GM12878 (cell line): ENCODE data around the gene RALGPS1.

Experiments
- MYB ChIP-seq: fragments of 150-350 bp; IDR thresholded peaks from 2 replicates; pipeline ENCODE4 v1.6.1; 2014; ENCODE audit warnings: mild to moderate bottlenecking, low read depth, low read length, borderline replicate concordance
- NFYB ChIP-seq: IDR thresholded peaks from 2 replicates; pipeline ENCODE4 v1.6.1; 2011; ENCODE audit warnings: low read depth, mild to moderate bottlenecking, low read length, improper control_type of control experiment, moderate library complexity; ENCODE audit not compliant: insufficient read depth
- POLR2AphosphoS5 ChIP-seq: IDR thresholded peaks from 2 replicates; pipeline ENCODE4 v1.6.1; 2011; ENCODE audit warnings: mild to moderate bottlenecking, low read length, inconsistent platforms
- RAD21 ChIP-seq: IDR thresholded peaks from 2 replicates; pipeline ENCODE4 v1.6.1; 2011; ENCODE audit warnings: mild to moderate bottlenecking, low read depth, low read length, moderate library complexity; ENCODE audit not compliant: insufficient read depth
- SIN3A ChIP-seq: IDR thresholded peaks from 2 replicates; pipeline ENCODE4 v1.6.1; 2012; ENCODE audit warnings: low read depth, low read length, improper control_type of control experiment
- SRF ChIP-seq, 2 experiments: IDR thresholded peaks; 2 replicates each; pipeline ENCODE4 v1.6.1; 2011; ENCODE audit warnings: low read depth in 2 of 2, low read length in 2 of 2, mild to moderate bottlenecking in 1 of 2, moderate library complexity in 1 of 2
- TF ChIP-seq, protein P1 (sequence below): fragments of 450-650 bp; IDR thresholded peaks from 2 replicates; pipeline ENCODE4 v1.6.1; 2017; ENCODE audit warnings: antibody characterized with exemption, mild to moderate bottlenecking, moderate library complexity
- TF ChIP-seq, protein P2 (sequence below), 3 experiments: IDR thresholded peaks in 2 of 3; conservative IDR thresholded peaks in 1 of 3; 2 replicates each; pipeline ENCODE4 v1.5.1; 2011; ENCODE audit warnings: low read depth in 3 of 3, low read length in 3 of 3, mild to moderate bottlenecking in 3 of 3, control low read depth in 2 of 3, moderate library complexity in 2 of 3, inconsistent platforms in 1 of 3, mixed read lengths in 1 of 3; ENCODE audit not compliant: control insufficient read depth in 2 of 3, insufficient read depth in 1 of 3; ENCODE audit errors: extremely low read depth in 1 of 3

DNA sequence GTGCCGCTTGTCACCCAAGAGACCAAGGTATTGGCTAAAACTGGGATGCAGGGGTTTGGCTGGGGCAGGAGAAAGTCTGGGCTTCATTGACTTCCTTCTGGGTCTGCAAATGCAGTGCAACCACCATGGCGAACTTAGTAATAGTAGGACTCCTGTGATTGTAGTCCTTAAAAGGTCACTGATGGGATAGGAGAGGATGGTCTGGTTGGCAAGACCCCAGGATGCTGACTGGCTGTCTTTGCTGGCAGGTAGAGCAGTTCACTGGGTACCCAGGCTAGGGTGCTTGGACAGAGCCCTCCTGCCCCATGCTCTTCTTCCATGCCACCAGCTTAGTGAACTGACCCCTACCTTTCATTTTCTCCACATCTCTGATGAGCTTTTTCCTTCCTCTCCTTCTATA is 170.6 kb downstream of the RALGPS1 start:
- TF ChIP-seq RAD21 (no peak), SRF (IDR thresholded peaks at IDR 0.05; ENCODE audit: low read depth in 2 of 2, low read length in 2 of 2) (no peak), POLR2AphosphoS5 (no peak), NFYB (no peak), SIN3A (no peak), MYB (no peak)
- TF ChIP-seq, protein P1, sequence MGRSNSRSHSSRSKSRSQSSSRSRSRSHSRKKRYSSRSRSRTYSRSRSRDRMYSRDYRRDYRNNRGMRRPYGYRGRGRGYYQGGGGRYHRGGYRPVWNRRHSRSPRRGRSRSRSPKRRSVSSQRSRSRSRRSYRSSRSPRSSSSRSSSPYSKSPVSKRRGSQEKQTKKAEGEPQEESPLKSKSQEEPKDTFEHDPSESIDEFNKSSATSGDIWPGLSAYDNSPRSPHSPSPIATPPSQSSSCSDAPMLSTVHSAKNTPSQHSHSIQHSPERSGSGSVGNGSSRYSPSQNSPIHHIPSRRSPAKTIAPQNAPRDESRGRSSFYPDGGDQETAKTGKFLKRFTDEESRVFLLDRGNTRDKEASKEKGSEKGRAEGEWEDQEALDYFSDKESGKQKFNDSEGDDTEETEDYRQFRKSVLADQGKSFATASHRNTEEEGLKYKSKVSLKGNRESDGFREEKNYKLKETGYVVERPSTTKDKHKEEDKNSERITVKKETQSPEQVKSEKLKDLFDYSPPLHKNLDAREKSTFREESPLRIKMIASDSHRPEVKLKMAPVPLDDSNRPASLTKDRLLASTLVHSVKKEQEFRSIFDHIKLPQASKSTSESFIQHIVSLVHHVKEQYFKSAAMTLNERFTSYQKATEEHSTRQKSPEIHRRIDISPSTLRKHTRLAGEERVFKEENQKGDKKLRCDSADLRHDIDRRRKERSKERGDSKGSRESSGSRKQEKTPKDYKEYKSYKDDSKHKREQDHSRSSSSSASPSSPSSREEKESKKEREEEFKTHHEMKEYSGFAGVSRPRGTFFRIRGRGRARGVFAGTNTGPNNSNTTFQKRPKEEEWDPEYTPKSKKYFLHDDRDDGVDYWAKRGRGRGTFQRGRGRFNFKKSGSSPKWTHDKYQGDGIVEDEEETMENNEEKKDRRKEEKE = no peak
- TF ChIP-seq, protein P2, sequence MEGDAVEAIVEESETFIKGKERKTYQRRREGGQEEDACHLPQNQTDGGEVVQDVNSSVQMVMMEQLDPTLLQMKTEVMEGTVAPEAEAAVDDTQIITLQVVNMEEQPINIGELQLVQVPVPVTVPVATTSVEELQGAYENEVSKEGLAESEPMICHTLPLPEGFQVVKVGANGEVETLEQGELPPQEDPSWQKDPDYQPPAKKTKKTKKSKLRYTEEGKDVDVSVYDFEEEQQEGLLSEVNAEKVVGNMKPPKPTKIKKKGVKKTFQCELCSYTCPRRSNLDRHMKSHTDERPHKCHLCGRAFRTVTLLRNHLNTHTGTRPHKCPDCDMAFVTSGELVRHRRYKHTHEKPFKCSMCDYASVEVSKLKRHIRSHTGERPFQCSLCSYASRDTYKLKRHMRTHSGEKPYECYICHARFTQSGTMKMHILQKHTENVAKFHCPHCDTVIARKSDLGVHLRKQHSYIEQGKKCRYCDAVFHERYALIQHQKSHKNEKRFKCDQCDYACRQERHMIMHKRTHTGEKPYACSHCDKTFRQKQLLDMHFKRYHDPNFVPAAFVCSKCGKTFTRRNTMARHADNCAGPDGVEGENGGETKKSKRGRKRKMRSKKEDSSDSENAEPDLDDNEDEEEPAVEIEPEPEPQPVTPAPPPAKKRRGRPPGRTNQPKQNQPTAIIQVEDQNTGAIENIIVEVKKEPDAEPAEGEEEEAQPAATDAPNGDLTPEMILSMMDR (IDR thresholded peaks at IDR 0.05 in 2 of 3, conservative IDR thresholded peaks at IDR 0.05 in 1 of 3; ENCODE audit: control insufficient read depth in 2 of 3, extremely low read depth in 1 of 3, insufficient read depth in 1 of 3, low read depth in 3 of 3, low read length in 3 of 3) = no peak
